Fibroblast of the aortic adventitia (primary cell): ENCODE results near the gene PIGZ. TPM values are rescaled to one million over a fixed set of nuclear protein-coding genes. Genes with fewer than 3 reads are reported as not detected.
"Not testable (repeated sequence)": the region's sequence is repeated elsewhere in the genome, so short reads cannot be mapped to it uniquely, and the experiment has no call there.

Source experiments
- DNase-seq: peaks from one replicate; pipeline ENCODE4 v3.0.0-alpha.2; 2010; ENCODE audit warnings: low read depth
- H3K4me3 ChIP-seq: 2 replicates; pipeline ENCODE4 v1.5.1; 2011; ENCODE audit warnings: low read depth, mild to moderate bottlenecking, control low read depth, low read length, moderate library complexity
- CTCF ChIP-seq: IDR thresholded peaks from 2 replicates; pipeline ENCODE4 v1.5.1; 2011; ENCODE audit warnings: mild to moderate bottlenecking, low read length, control low read depth, inconsistent platforms; ENCODE audit not compliant: insufficient read depth
- total RNA-seq: library from RNA; depleted of rRNA; stranded (reverse); fragments of >200 nt; gene quantifications from 2 replicates; pipeline ENCODE4 v1.2.3, GENCODE V29; 2012; ENCODE audit warnings: low replicate concordance

Gene PIGZ
- total RNA-seq, 1 donor = 1.9 TPM

- no peak for DNase-seq
- H3K4me3 ChIP-seq = no peak overlapping the region
- TF ChIP-seq CTCF = peak; percentile 6
Measured at GRCh38 chr3:196948442-196949284, 20.0 kb downstream of the PIGZ start.

GRCh38 chr3:196947860-196948441, 20.7 kb downstream of the PIGZ start:
- TF ChIP-seq CTCF = no peak
- H3K4me3 ChIP-seq = no peak overlapping the region
- no peak for DNase-seq

- no peak for TF ChIP-seq CTCF
Measured at GRCh38 chr3:196947136-196947859, 21.3 kb downstream of the PIGZ start.

GRCh38 chr3:196944037-196944790, 24.4 kb downstream of the PIGZ start:
- not testable (repeated sequence) for DNase-seq
- peak overlapping the region; percentile 97 for H3K4me3 ChIP-seq

More at GRCh38 chr3:196947136-196947859, 21.3 kb downstream of the PIGZ start:
- no peak for DNase-seq
- H3K4me3 ChIP-seq = no peak overlapping the region

- DNase-seq = no peak
- peak overlapping the region; percentile 97 for H3K4me3 ChIP-seq
- no peak for TF ChIP-seq CTCF
Measured at GRCh38 chr3:196942915-196943277, 25.7 kb downstream of the PIGZ start.

GRCh38 chr3:196942226-196942914, 26.3 kb downstream of the PIGZ start, which contains the start of gene NCBP2:
Gene NCBP2 (minus strand): TSS chr3:196942528. CDS start chr3:196942503, 25 bp downstream.
- TF ChIP-seq CTCF = peak; percentile 76
- peak within 1 kb of the TSS; percentile 97 for H3K4me3 ChIP-seq
- peak; percentile 98 for DNase-seq
